Kidney (tissue), 14 donors: ENCODE results near the gene BCAS3. TPM values are rescaled to one million over a fixed set of nuclear protein-coding genes. Genes with fewer than 3 reads are reported as not detected.
"Not testable (repeated sequence)": the region's sequence is repeated elsewhere in the genome, so short reads cannot be mapped to it uniquely, and the experiment has no call there.

Experiments
- DNase-seq, 5 donors: peaks; one replicate each; pipeline ENCODE4 v3.0.0-alpha.2; 2013 to 2020
- FAIRE-seq: peaks from 2 replicates; lab custom pipeline; 2012; peaks lifted over from hg19 to GRCh38; lab: Jason Lieb, UNC
- H3K27ac ChIP-seq, 2 donors: one replicate each; pipeline ENCODE4 v1.7.0; 2013; ENCODE audit warnings: low read depth in 2 of 2, low read length in 2 of 2, inconsistent platforms in 1 of 2
- H3K27me3 ChIP-seq: one replicate; pipeline ENCODE4 v1.7.1; 2013; ENCODE audit warnings: low read length, inconsistent platforms; ENCODE audit not compliant: control insufficient read depth, insufficient read depth
- H3K36me3 ChIP-seq, 3 donors: one replicate each; pipeline versions ENCODE4 v1.7.0 to v1.7.1; 2013; ENCODE audit warnings: low read length in 3 of 3, control low read depth in 1 of 3, inconsistent platforms in 1 of 3; ENCODE audit not compliant: insufficient read depth in 3 of 3, control insufficient read depth in 2 of 3
- H3K4me1 ChIP-seq, 3 donors: one replicate each; pipeline versions ENCODE4 v1.7.0 to v1.7.1; 2013; ENCODE audit warnings: low read length in 3 of 3, inconsistent platforms in 1 of 3, low read depth in 1 of 3; ENCODE audit not compliant: control insufficient read depth in 2 of 3, insufficient read depth in 2 of 3
- H3K4me3 ChIP-seq, 3 donors: one replicate each; pipeline versions ENCODE4 v1.7.0 to v1.8.1; 2013; ENCODE audit warnings: low read length in 3 of 3, control low read depth in 1 of 3, inconsistent platforms in 1 of 3
- H3K9ac ChIP-seq, 3 donors: one replicate each; pipeline versions ENCODE4 v1.7.0 to v1.7.1; 2013; ENCODE audit warnings: low read length in 3 of 3, control low read depth in 1 of 3, inconsistent platforms in 1 of 3
- H3K9me3 ChIP-seq, 3 donors: one replicate each; pipeline versions ENCODE4 v1.7.0 to v1.7.1; 2013; ENCODE audit warnings: low read length in 3 of 3, control low read depth in 1 of 3, inconsistent platforms in 1 of 3; ENCODE audit not compliant: control insufficient read depth in 2 of 3, insufficient read depth in 1 of 3
- intact Hi-C: fragments of 100-400 bp; cut with DNase I; formaldehyde crosslinking; loops from one replicate; pipeline ENCODE4 v1.11.1; 2022
- polyA plus RNA-seq: library from polyadenylated mRNA; stranded (reverse); fragments of 350-450 nt; fragmentation: Illumina TruSeq; extraction: RNeasy Lipid Tissue Mini Kit (QIAGEN cat#74804); gene quantifications from one replicate; pipeline ENCODE4 v1.2.3, GENCODE V29; 2014; ENCODE audit warnings: low read depth, low replicate concordance; ENCODE audit not compliant: insufficient read depth
- total RNA-seq: library from RNA; stranded (reverse); fragmentation: NEBNext Ultra II Directional; extraction: Animal tissue kit (Norgen Biotek cat#: 25700); gene quantifications from one replicate; pipeline ENCODE4 v1.2.1, GENCODE V29; 2021
- TF ChIP-seq, protein P1 (sequence below): IDR thresholded peaks from 3 replicates; pipeline ENCODE4 v1.5.1; 2012; ENCODE audit warnings: mild to moderate bottlenecking, moderate library complexity, borderline replicate concordance; ENCODE audit not compliant: insufficient read depth; ENCODE audit errors: extremely low read depth
- donor health status: control.
- donor health status: control.
- donor health status: control.
- donor health status: control.
- donor health status: control.
- donor health status: DM: yes; HTN: yes; CAD: no.
- donor health status: Normal renal cell carcinoma (clear cell type).

BCAS3 gene
- total and polyA plus RNA-seq, 2 donors from 2014 or later = 18.3 to 44.1 TPM

DNA sequence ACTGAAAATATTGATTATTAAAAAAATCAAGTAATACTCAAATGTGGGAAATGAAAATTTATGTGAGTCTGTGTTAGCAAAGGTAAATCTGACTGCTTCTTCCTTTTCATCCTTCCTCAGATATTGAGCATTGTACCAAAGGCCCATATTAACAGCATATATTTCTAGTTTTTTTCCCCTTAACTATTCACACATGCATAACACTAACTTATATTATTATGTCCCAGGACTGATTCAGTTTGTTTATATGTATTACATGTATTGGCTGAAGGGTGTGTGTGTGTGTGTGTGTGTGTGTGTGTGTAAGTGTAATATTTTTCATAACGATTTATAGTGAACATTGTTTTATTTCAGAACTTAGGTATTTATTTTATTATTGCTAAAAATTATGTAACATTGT lies 74.2 kb downstream of the BCAS3 start:
- no peak for FAIRE-seq
- no peaks in the 10 kb centered on the region for H3K4me1 ChIP-seq
- no peak for DNase-seq
- H3K36me3 ChIP-seq = no peaks in the 10 kb centered on the region
- H3K9me3 ChIP-seq = peaks cover 0 to 3% (median 0%) of the 10 kb centered on the region in 3 donors
- TF ChIP-seq, protein P1, sequence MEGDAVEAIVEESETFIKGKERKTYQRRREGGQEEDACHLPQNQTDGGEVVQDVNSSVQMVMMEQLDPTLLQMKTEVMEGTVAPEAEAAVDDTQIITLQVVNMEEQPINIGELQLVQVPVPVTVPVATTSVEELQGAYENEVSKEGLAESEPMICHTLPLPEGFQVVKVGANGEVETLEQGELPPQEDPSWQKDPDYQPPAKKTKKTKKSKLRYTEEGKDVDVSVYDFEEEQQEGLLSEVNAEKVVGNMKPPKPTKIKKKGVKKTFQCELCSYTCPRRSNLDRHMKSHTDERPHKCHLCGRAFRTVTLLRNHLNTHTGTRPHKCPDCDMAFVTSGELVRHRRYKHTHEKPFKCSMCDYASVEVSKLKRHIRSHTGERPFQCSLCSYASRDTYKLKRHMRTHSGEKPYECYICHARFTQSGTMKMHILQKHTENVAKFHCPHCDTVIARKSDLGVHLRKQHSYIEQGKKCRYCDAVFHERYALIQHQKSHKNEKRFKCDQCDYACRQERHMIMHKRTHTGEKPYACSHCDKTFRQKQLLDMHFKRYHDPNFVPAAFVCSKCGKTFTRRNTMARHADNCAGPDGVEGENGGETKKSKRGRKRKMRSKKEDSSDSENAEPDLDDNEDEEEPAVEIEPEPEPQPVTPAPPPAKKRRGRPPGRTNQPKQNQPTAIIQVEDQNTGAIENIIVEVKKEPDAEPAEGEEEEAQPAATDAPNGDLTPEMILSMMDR = no peak
- no peak overlapping the region for H3K27ac ChIP-seq
- no peak overlapping the region for H3K9ac ChIP-seq
- intact Hi-C loops = no loop called here
- no peaks in the 10 kb centered on the region for H3K27me3 ChIP-seq
- no peak overlapping the region for H3K4me3 ChIP-seq

DNA sequence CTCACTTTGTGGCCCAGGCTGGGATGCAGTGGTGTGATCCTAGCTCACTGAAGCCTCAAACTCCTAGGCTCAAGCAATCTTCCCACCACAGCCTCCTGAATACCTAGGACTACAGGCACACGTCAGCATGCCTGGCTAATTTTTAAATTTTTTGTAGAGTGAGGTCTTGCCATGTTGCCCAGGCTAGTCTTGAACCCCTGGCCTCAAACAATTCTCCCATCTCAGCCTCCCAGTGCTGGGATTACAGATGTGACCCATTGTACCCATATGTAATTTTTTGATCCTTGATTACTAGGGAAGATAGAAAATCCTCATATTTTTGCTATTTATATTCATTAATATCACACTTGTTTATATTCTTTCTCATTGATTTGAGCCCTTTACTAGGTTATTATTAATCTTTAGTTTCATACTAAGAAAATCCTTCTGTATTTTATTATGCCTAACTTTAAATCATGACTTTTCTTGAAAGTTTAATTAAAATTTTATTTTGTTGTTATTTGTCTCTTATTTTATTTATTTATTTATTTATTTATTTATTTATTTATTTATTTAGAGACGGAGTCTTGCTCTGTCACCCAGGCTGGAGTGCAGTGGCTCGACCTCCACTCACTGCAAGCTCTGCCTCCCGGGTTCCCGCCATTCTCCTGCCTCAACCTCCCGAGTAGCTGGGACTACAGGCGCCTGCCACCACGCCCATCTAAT lies 75.4 kb downstream of the BCAS3 start:
- Histone ChIP-seq H3K36me3 (no peaks in the 10 kb centered on the region), H3K4me1 (no peaks in the 10 kb centered on the region), H3K4me3 (no peak overlapping the region), H3K27ac (no peak overlapping the region), H3K9me3 (peaks cover 0 to 3% (median 0%) of the 10 kb centered on the region in 3 donors), H3K27me3 (no peaks in the 10 kb centered on the region), H3K9ac (no peak overlapping the region)
- TF ChIP-seq, protein P1 = no peak
- intact Hi-C loops = no loop called here
- FAIRE-seq (peak; percentile 70), DNase-seq (no peak)

DNA sequence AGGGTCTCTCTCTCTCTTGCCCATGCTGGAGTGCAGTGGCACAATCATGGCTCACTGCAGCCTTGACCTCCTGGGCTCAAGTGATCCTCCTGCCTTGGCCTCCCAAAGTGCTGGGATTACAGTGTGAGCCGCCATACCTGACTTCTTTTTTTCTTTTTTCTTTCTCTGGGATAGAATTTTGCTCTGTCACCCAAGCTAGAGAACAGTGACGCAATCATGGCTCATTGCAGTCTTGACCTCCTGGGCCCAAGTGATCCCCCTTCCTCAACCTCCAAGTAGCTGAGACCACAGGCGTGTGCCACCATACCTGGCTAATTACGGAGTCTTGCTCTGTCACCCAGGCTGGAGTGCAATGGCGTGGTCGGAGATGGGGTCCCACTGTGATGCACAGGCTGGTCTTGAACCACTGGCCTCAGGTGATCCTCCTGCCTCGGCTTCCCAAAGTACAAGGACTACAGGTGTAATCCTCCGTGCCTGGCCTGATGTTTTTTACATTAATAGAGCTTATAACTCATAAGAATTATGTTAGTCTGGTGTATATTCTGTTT lies 76.5 kb downstream of the BCAS3 start:
- no peak overlapping the region for H3K9ac ChIP-seq
- H3K27me3 ChIP-seq = no peaks in the 10 kb centered on the region
- H3K27ac ChIP-seq = no peak overlapping the region
- intact Hi-C loops = no loop called here
- peaks cover 0 to 3% (median 0%) of the 10 kb centered on the region in 3 donors for H3K9me3 ChIP-seq
- FAIRE-seq (no peak), DNase-seq (no peak)
- H3K36me3 ChIP-seq = no peaks in the 10 kb centered on the region
- TF ChIP-seq, protein P1 = no peak
- H3K4me1 ChIP-seq = no peaks in the 10 kb centered on the region
- H3K4me3 ChIP-seq = no peak overlapping the region

DNA sequence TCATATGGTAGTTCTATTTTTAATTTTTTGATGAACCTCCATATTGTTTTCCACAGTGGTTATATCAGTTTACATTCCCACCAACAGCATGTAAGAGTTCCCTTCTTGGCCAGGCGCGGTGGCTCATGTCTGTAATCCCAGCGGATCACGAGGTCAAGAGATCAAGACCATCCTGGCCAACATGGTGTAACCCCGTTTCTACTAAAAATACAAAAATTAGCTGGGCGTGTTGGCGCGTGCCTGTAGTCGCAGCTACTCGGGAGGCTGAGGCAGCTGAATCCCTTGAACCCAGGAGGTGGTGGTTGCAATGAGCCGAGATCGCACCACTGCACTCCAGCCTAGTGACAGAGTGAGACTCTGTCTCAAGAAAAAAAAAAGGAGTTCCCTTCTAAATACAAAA lies 79.1 kb downstream of the BCAS3 start:
- H3K27me3 ChIP-seq, intact Hi-C loops, H3K4me1 ChIP-seq, H3K4me3 ChIP-seq, DNase-seq, FAIRE-seq, H3K9me3 ChIP-seq, H3K9ac ChIP-seq, H3K36me3 ChIP-seq, H3K27ac ChIP-seq: not testable (repeated sequence)
